SK-N-SH (cell line): ENCODE measurements around the gene RFTN1. TPM values are rescaled to one million over a fixed set of nuclear protein-coding genes. Genes with fewer than 3 reads are reported as not detected.

Experiments used
- CTCF ChIA-PET: fragments of 300-600, 350-600 bp; formaldehyde crosslinking; extraction: SDS; loops from one replicate; lab custom pipeline; 2021; lab: Yijun Ruan, JAX
- POLR2A ChIA-PET: fragments of 350-600 bp; sonication (Branson Sonifier 250); formaldehyde crosslinking; extraction: SDS; loops from one replicate; lab custom pipeline; 2020; ENCODE audit warnings: antibody characterized with exemption, inconsistent platforms; lab: Yijun Ruan, JAX
- DNase-seq: peaks from one replicate; pipeline ENCODE4 v3.0.0; 2012
- H2AFZ ChIP-seq: fragments of 200-600 bp; sonication (generic); 2 replicates; pipeline ENCODE4 v1.8.1; 2016; ENCODE audit warnings: antibody characterized with exemption, mild to moderate bottlenecking, low read depth
- H3F3A ChIP-seq: fragments of 200-600 bp; sonication (generic); replicated peaks from 2 replicates; pipeline ENCODE3; 2016; ENCODE audit warnings: antibody characterized with exemption, mild to moderate bottlenecking; ENCODE audit not compliant: insufficient read depth
- H3K27ac ChIP-seq, 2 experiments: fragments of 200-500 bp in 1 of 2; fragments of 200-600 bp in 1 of 2; sonication (Bioruptor generic) in 1 of 2; sonication (generic), shearing (Covaris generic) in 1 of 2; 2 replicates each; pipeline versions ENCODE4 v1.5.1 to v1.6.1; 2014 to 2016; ENCODE audit warnings: low read depth in 2 of 2, inconsistent platforms in 1 of 2, low read length in 1 of 2, mild to moderate bottlenecking in 1 of 2, mixed read lengths in 1 of 2
- H3K27me3 ChIP-seq: fragments of 200-600 bp; sonication (generic), shearing (Covaris generic); 2 replicates; pipeline ENCODE4 v1.6.1; 2016; ENCODE audit warnings: mixed run types; ENCODE audit not compliant: insufficient read depth
- H3K36me3 ChIP-seq, 2 experiments: fragments of 200-500 bp in 1 of 2; fragments of 200-600 bp in 1 of 2; sonication (Bioruptor generic) in 1 of 2; sonication (generic) in 1 of 2; replicated peaks in 1 of 2; 2 replicates each; pipeline versions ENCODE3 to v1.5.1; 2014 to 2016; ENCODE audit warnings: low read length in 1 of 2, mild to moderate bottlenecking in 1 of 2; ENCODE audit not compliant: insufficient read depth in 2 of 2, control insufficient read depth in 1 of 2
- H3K4me1 ChIP-seq, 2 experiments: fragments of 200-500 bp in 1 of 2; fragments of 200-600 bp in 1 of 2; sonication (Bioruptor generic) in 1 of 2; sonication (generic), shearing (Covaris generic) in 1 of 2; 2 replicates each; pipeline versions ENCODE4 v1.5.1 to v1.6.1; 2014 to 2016; ENCODE audit warnings: low read depth in 1 of 2, low read length in 1 of 2, mixed run types in 1 of 2; ENCODE audit not compliant: insufficient read depth in 2 of 2, control insufficient read depth in 1 of 2
- H3K4me2 ChIP-seq: fragments of 200-600 bp; sonication (generic), shearing (Covaris generic); 2 replicates; pipeline ENCODE4 v1.6.1; 2017; ENCODE audit warnings: mixed run types
- H3K4me3 ChIP-seq, 2 experiments: fragments of 200-500 bp in 1 of 2; fragments of 200-600 bp in 1 of 2; sonication (Bioruptor generic) in 1 of 2; sonication (generic), shearing (Covaris generic) in 1 of 2; 2 replicates each; pipeline versions ENCODE4 v1.5.1 to v1.8.1; 2014 to 2016; ENCODE audit warnings: low read depth in 2 of 2, inconsistent platforms in 1 of 2, low read length in 1 of 2, mild to moderate bottlenecking in 1 of 2, mixed read lengths in 1 of 2, moderate library complexity in 1 of 2
- H3K79me2 ChIP-seq: fragments of 200-600 bp; sonication (generic); 2 replicates; pipeline ENCODE4 v1.8.1; 2017; ENCODE audit warnings: mild to moderate bottlenecking; ENCODE audit not compliant: insufficient read depth
- H3K9ac ChIP-seq: fragments of 200-600 bp; sonication (generic); 2 replicates; pipeline ENCODE4 v1.6.1; 2017; ENCODE audit warnings: mixed run types
- H3K9me2 ChIP-seq: fragments of 200-600 bp; sonication (generic); 2 replicates; pipeline ENCODE4 v1.6.1; 2017; ENCODE audit warnings: mixed run types
- H3K9me3 ChIP-seq: fragments of 200-600 bp; sonication (generic); 2 replicates; pipeline ENCODE4 v1.6.1; 2017; ENCODE audit warnings: mixed run types, mild to moderate bottlenecking, moderate library complexity
- H4K20me1 ChIP-seq: fragments of 200-600 bp; sonication (generic); 2 replicates; pipeline ENCODE4 v1.6.1; 2017; ENCODE audit warnings: mild to moderate bottlenecking, mixed run types; ENCODE audit not compliant: insufficient read depth
- ELF1 ChIP-seq: IDR thresholded peaks from 2 replicates; pipeline ENCODE4 v1.4.0; 2012
- EP300 ChIP-seq, 2 experiments: IDR thresholded peaks; 2 replicates each; pipeline versions ENCODE4 v1.4.0 to v1.6.1; 2012; ENCODE audit warnings: borderline replicate concordance in 1 of 2, low read depth in 1 of 2, low read length in 1 of 2
- FOSL2 ChIP-seq: IDR thresholded peaks from 2 replicates; pipeline ENCODE4 v1.4.0; 2012; ENCODE audit warnings: low read depth, mild to moderate bottlenecking, moderate library complexity, borderline replicate concordance
- FOXJ3 ChIP-seq: sonication (generic); formaldehyde crosslinking; IDR thresholded peaks from 2 replicates; pipeline ENCODE4 v1.5.1; 2020; ENCODE audit warnings: mild to moderate bottlenecking, missing genetic modification reagents
- FOXM1 ChIP-seq: IDR thresholded peaks from 2 replicates; pipeline ENCODE4 v1.4.0; 2012; ENCODE audit warnings: low read depth, mild to moderate bottlenecking
- GATA2 ChIP-seq: sonication (generic); formaldehyde crosslinking; IDR thresholded peaks from 2 replicates; pipeline ENCODE4 v1.5.0; 2020; ENCODE audit warnings: mild to moderate bottlenecking, missing genetic modification reagents
- JUND ChIP-seq: IDR thresholded peaks from 2 replicates; pipeline ENCODE4 v1.4.0; 2012
- MXI1 ChIP-seq: IDR thresholded peaks from 2 replicates; pipeline ENCODE4 v1.6.1; 2012; ENCODE audit warnings: mild to moderate bottlenecking, low read depth, low read length, improper control_type of control experiment
- NFIC ChIP-seq: IDR thresholded peaks from 2 replicates; pipeline ENCODE4 v1.4.0; 2012; ENCODE audit warnings: borderline replicate concordance
- RCOR1 ChIP-seq: fragments of 150-350 bp; IDR thresholded peaks from 2 replicates; pipeline ENCODE4 v1.6.1; 2017; ENCODE audit warnings: antibody characterized with exemption, low read length
- RFX5 ChIP-seq: IDR thresholded peaks from 2 replicates; pipeline ENCODE4 v1.6.1; 2012; ENCODE audit warnings: mild to moderate bottlenecking, improper control_type of control experiment, low read length
- RXRA ChIP-seq: IDR thresholded peaks from 2 replicates; pipeline ENCODE4 v1.4.0; 2012; ENCODE audit warnings: low read depth, mild to moderate bottlenecking, borderline replicate concordance
- SIN3A ChIP-seq: IDR thresholded peaks from 2 replicates; pipeline ENCODE4 v1.6.1; 2012; ENCODE audit warnings: low read depth, mild to moderate bottlenecking, low read length, moderate library complexity, borderline replicate concordance
- SMC3 ChIP-seq: IDR thresholded peaks from 2 replicates; pipeline ENCODE4 v1.6.1; 2012; ENCODE audit warnings: low read depth, low read length, improper control_type of control experiment
- YY1 ChIP-seq: IDR thresholded peaks from 2 replicates; pipeline ENCODE4 v1.4.0; 2012; ENCODE audit warnings: low read depth, mild to moderate bottlenecking
- whole genome bisulfite sequencing: methylation state at CpG from one replicate; pipeline ENCODE4 v1.1.6; 2017; ENCODE audit warnings: low lambda C conversion rate; 5-methylcytosine and 5-hydroxymethylcytosine counted together
- polyA plus RNA-seq, 3 experiments: library from polyadenylated mRNA; depleted of rRNA; stranded (reverse); fragments of >200 nt; gene quantifications; 2 replicates each; pipeline ENCODE4 v1.2.3, GENCODE V29; 2012
- TF ChIP-seq, protein P1 (sequence below): IDR thresholded peaks from 2 replicates; pipeline ENCODE4 v1.4.0; 2012; ENCODE audit warnings: low read depth
- TF ChIP-seq, protein P2 (sequence below): IDR thresholded peaks from 2 replicates; pipeline ENCODE4 v1.4.0; 2012; ENCODE audit warnings: low read depth, borderline replicate concordance
- TF ChIP-seq, protein P3 (sequence below): IDR thresholded peaks from 2 replicates; pipeline ENCODE4 v1.6.1; 2012; ENCODE audit warnings: mild to moderate bottlenecking, low read depth, low read length, moderate library complexity

The RFTN1 gene
- polyA plus RNA-seq, 1 of the 3 experiments (the other 2 are of a cell fraction) = 21.2 TPM

DNA sequence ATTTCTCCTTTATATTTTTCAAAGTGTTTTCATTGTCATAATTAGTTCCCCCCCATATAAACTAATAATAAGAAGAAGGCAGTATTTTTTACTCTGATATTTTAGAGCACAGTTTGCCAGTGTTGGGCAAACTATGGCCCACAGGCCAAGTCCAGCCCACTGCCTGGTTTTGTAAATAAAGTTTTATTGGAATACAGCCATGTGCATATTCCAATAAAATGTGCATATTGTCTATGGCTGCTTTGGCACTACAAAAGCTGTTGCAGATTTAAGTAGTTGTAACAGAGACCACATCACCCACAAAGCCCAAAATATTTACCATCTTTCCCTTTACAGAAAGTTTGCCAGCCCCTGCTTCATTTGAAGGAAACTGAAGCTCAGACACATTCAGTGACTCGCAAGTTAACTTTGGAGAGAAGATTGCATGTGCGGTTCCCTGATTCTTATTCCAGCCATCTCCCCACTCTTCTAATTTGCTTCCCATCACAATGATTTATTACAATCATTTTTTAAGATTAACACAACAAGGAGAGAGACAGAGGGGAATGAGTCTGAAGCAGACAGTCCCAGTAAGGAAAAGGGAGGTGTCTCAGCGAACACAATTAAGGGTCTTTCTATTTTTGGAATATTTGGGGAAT is 48.9 kb downstream of the RFTN1 start:
- Histone ChIP-seq H2AFZ (no peak overlapping the region), H3K79me2 (peaks cover 20% of the 10 kb centered on the region; the same call in 1 of the 2 replicates), H3K4me2 (peak overlapping the region; percentile 26; the same call in 1 of the 2 replicates), H3K36me3 (peaks cover 0 to 5% of the 10 kb centered on the region in 2 experiments), H3K4me1 (peaks cover 9 to 57% of the 10 kb centered on the region in 2 experiments; a peak in 3 of 4 replicates), H3K27me3 (no peaks in the 10 kb centered on the region), H3F3A (peaks cover 21% of the 10 kb centered on the region), H3K9me3 (no peaks in the 10 kb centered on the region), H4K20me1 (no peaks in the 10 kb centered on the region), H3K9me2 (no peaks in the 10 kb centered on the region), H3K4me3 (no peak overlapping the region), H3K27ac (peak overlapping the region; percentile 35 to 43; a peak in 2 of 4 replicates), H3K9ac (no peak overlapping the region)
- WGBS = 85% methylated on average over 3 of the region's 3 CpGs
- TF ChIP-seq RFX5 (no peak), YY1 (no peak), NFIC (no peak), ELF1 (no peak), SIN3A (no peak), GATA2 (CRISPR knock-in tag) (no peak), RCOR1 (no peak), FOXM1 (no peak), RXRA (no peak), JUND (no peak), SMC3 (no peak), FOXJ3 (CRISPR knock-in tag) (no peak)
- TF ChIP-seq, protein P1, sequence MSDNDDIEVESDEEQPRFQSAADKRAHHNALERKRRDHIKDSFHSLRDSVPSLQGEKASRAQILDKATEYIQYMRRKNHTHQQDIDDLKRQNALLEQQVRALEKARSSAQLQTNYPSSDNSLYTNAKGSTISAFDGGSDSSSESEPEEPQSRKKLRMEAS = no peak
- TF ChIP-seq, protein P2, sequence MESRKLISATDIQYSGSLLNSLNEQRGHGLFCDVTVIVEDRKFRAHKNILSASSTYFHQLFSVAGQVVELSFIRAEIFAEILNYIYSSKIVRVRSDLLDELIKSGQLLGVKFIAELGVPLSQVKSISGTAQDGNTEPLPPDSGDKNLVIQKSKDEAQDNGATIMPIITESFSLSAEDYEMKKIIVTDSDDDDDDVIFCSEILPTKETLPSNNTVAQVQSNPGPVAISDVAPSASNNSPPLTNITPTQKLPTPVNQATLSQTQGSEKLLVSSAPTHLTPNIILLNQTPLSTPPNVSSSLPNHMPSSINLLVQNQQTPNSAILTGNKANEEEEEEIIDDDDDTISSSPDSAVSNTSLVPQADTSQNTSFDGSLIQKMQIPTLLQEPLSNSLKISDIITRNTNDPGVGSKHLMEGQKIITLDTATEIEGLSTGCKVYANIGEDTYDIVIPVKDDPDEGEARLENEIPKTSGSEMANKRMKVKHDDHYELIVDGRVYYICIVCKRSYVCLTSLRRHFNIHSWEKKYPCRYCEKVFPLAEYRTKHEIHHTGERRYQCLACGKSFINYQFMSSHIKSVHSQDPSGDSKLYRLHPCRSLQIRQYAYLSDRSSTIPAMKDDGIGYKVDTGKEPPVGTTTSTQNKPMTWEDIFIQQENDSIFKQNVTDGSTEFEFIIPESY = no peak
- ChIA-PET POLR2A (no interaction called here), CTCF (interaction anchor here (1.3 kb wide), 1 partner anchor 52 kb away, joined by 4 read pairs; no protein-coding TSS in a partner anchor)
- no peak for DNase-seq

DNA sequence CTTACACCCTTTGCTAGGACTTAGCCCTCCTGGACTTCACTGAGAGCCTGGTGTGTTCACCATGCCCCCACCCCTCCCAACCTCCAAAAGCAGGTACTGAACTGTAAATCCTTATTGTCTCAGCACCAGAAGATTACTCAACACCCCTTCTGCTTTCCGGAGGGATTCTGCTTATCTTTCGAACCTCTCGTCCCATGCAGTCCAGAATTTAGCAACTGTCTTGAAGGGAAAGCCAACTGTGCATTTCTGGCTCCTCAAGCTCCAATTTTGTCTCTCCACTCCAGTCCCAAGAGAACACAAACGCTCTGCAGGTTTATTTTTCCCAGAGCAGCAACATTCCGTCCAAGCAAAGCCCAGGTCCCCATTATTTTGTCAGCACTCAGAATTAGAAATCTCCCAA is 49.6 kb downstream of the RFTN1 start:
- H3K36me3 ChIP-seq = peaks cover 0 to 5% of the 10 kb centered on the region in 2 experiments
- DNase-seq = no peak
- peaks cover 5 to 49% of the 10 kb centered on the region in 2 experiments; a peak in 3 of 4 replicates for H3K4me1 ChIP-seq
- H3K79me2 ChIP-seq = peaks cover 20% of the 10 kb centered on the region; the same call in 1 of the 2 replicates
- no peak overlapping the region for H2AFZ ChIP-seq
- TF ChIP-seq EP300 (IDR thresholded peaks at IDR 0.05; ENCODE audit: borderline replicate concordance in 1 of 2, low read depth in 1 of 2, low read length in 1 of 2) (no peak), FOSL2 (no peak), MXI1 (no peak)
- TF ChIP-seq, protein P2 = no peak
- TF ChIP-seq, protein P3, sequence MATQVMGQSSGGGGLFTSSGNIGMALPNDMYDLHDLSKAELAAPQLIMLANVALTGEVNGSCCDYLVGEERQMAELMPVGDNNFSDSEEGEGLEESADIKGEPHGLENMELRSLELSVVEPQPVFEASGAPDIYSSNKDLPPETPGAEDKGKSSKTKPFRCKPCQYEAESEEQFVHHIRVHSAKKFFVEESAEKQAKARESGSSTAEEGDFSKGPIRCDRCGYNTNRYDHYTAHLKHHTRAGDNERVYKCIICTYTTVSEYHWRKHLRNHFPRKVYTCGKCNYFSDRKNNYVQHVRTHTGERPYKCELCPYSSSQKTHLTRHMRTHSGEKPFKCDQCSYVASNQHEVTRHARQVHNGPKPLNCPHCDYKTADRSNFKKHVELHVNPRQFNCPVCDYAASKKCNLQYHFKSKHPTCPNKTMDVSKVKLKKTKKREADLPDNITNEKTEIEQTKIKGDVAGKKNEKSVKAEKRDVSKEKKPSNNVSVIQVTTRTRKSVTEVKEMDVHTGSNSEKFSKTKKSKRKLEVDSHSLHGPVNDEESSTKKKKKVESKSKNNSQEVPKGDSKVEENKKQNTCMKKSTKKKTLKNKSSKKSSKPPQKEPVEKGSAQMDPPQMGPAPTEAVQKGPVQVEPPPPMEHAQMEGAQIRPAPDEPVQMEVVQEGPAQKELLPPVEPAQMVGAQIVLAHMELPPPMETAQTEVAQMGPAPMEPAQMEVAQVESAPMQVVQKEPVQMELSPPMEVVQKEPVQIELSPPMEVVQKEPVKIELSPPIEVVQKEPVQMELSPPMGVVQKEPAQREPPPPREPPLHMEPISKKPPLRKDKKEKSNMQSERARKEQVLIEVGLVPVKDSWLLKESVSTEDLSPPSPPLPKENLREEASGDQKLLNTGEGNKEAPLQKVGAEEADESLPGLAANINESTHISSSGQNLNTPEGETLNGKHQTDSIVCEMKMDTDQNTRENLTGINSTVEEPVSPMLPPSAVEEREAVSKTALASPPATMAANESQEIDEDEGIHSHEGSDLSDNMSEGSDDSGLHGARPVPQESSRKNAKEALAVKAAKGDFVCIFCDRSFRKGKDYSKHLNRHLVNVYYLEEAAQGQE = no peak
- no peak overlapping the region for H3K9ac ChIP-seq
- H3K27me3 ChIP-seq = no peaks in the 10 kb centered on the region
- no peak overlapping the region for H3K4me3 ChIP-seq
- no peaks in the 10 kb centered on the region for H4K20me1 ChIP-seq
- CTCF ChIA-PET = no interaction called here
- POLR2A ChIA-PET = no interaction called here
- peaks cover 15% of the 10 kb centered on the region for H3F3A ChIP-seq
- H3K4me2 ChIP-seq = no peak overlapping the region
- H3K27ac ChIP-seq = peak overlapping the region in 1 of 2 experiments; percentile 60; a peak in 1 of 4 replicates
- H3K9me3 ChIP-seq = no peaks in the 10 kb centered on the region
- 88% methylated on average over 5 of the region's 5 CpGs for WGBS
- no peaks in the 10 kb centered on the region for H3K9me2 ChIP-seq
